Measurements from ENCODE around the gene CLMN.
"Not testable (repeated sequence)": the region's sequence is repeated elsewhere in the genome, so short reads cannot be mapped to it uniquely, and the experiment has no call there.

The CLMN gene

GRCh38 chr14:95140060-95140858 is 179.4 kb downstream of the CLMN start:
- H3K36me3 ChIP-seq (ENCODE audit: insufficient read depth, low read length), result peaks cover 4% of the 10 kb centered on the region
- no peak overlapping the region for H3K4me3 ChIP-seq (ENCODE audit: low read length)
- no peak overlapping the region for H2AFZ ChIP-seq (ENCODE audit: low read depth, low read length)
- H3K9me3 ChIP-seq (ENCODE audit: low read length), result peaks cover 2% of the 10 kb centered on the region
- no peaks in the 10 kb centered on the region for H3K27me3 ChIP-seq (ENCODE audit: insufficient read depth, low read length)
- H3K4me1 ChIP-seq (ENCODE audit: insufficient read depth, low read length), result peaks cover 23% of the 10 kb centered on the region

GRCh38 chr14:95138876-95139275 is 180.8 kb downstream of the CLMN start:
- peaks cover 4% of the 10 kb centered on the region for H3K36me3 ChIP-seq (ENCODE audit: insufficient read depth, low read length)
- peaks cover 36% of the 10 kb centered on the region for H3K4me1 ChIP-seq (ENCODE audit: insufficient read depth, low read length)
- no peaks in the 10 kb centered on the region for H3K27me3 ChIP-seq (ENCODE audit: insufficient read depth, low read length)
- no peak overlapping the region for H2AFZ ChIP-seq (ENCODE audit: low read depth, low read length)
- H3K4me3 ChIP-seq (ENCODE audit: low read length), result no peak overlapping the region
- H3K9me3 ChIP-seq (ENCODE audit: low read length), result no peaks in the 10 kb centered on the region

GRCh38 chr14:95138455-95138854 is 181.3 kb downstream of the CLMN start:
- not testable (repeated sequence) for H3K36me3 ChIP-seq (ENCODE audit: insufficient read depth, low read length); H3K9me3 ChIP-seq (ENCODE audit: low read length); H3K4me3 ChIP-seq (ENCODE audit: low read length); H3K27me3 ChIP-seq (ENCODE audit: insufficient read depth, low read length); H2AFZ ChIP-seq (ENCODE audit: low read depth, low read length)
- H3K4me1 ChIP-seq (ENCODE audit: insufficient read depth, low read length), result peaks cover 41% of the 10 kb centered on the region

GRCh38 chr14:95137804-95138167 is 181.9 kb downstream of the CLMN start:
- H2AFZ ChIP-seq (ENCODE audit: low read depth, low read length), result no peak overlapping the region
- H3K27me3 ChIP-seq (ENCODE audit: insufficient read depth, low read length), result no peaks in the 10 kb centered on the region
- H3K4me1 ChIP-seq (ENCODE audit: insufficient read depth, low read length), result peaks cover 47% of the 10 kb centered on the region
- no peak overlapping the region for H3K4me3 ChIP-seq (ENCODE audit: low read length)
- peaks cover 4% of the 10 kb centered on the region for H3K36me3 ChIP-seq (ENCODE audit: insufficient read depth, low read length)
- H3K9me3 ChIP-seq (ENCODE audit: low read length), result no peaks in the 10 kb centered on the region

- no peak overlapping the region for H3K4me3 ChIP-seq (ENCODE audit: low read length)
Measured at GRCh38 chr14:95137164-95137803, 182.4 kb downstream of the CLMN start.

GRCh38 chr14:95136631-95137030 is 183.1 kb downstream of the CLMN start:
- H3K9me3 ChIP-seq (ENCODE audit: low read length), result no peaks in the 10 kb centered on the region
- no peak overlapping the region for H2AFZ ChIP-seq (ENCODE audit: low read depth, low read length)
- peaks cover 58% of the 10 kb centered on the region for H3K4me1 ChIP-seq (ENCODE audit: insufficient read depth, low read length)
- H3K4me3 ChIP-seq (ENCODE audit: low read length), result no peak overlapping the region
- H3K27me3 ChIP-seq (ENCODE audit: insufficient read depth, low read length), result no peaks in the 10 kb centered on the region
- H3K36me3 ChIP-seq (ENCODE audit: insufficient read depth, low read length), result peaks cover 6% of the 10 kb centered on the region

More at GRCh38 chr14:95137164-95137803, 182.4 kb downstream of the CLMN start:
- H3K4me1 ChIP-seq (ENCODE audit: insufficient read depth, low read length), result peaks cover 52% of the 10 kb centered on the region
- H3K36me3 ChIP-seq (ENCODE audit: insufficient read depth, low read length), result peaks cover 4% of the 10 kb centered on the region
- no peaks in the 10 kb centered on the region for H3K27me3 ChIP-seq (ENCODE audit: insufficient read depth, low read length)
- H2AFZ ChIP-seq (ENCODE audit: low read depth, low read length), result no peak overlapping the region
- no peaks in the 10 kb centered on the region for H3K9me3 ChIP-seq (ENCODE audit: low read length)

GRCh38 chr14:95134304-95134933 is 185.3 kb downstream of the CLMN start:
- Histone ChIP-seq H3K4me1 (ENCODE audit: insufficient read depth, low read length) (peaks cover 57% of the 10 kb centered on the region), H3K36me3 (ENCODE audit: insufficient read depth, low read length) (peaks cover 18% of the 10 kb centered on the region)

GRCh38 chr14:95133282-95133681 is 186.4 kb downstream of the CLMN start:
- H3K27me3 ChIP-seq (ENCODE audit: insufficient read depth, low read length), result no peaks in the 10 kb centered on the region
- H3K4me3 ChIP-seq (ENCODE audit: low read length), result no peak overlapping the region
- peaks cover 49% of the 10 kb centered on the region for H3K4me1 ChIP-seq (ENCODE audit: insufficient read depth, low read length)
- peaks cover 27% of the 10 kb centered on the region for H3K36me3 ChIP-seq (ENCODE audit: insufficient read depth, low read length)
- no peaks in the 10 kb centered on the region for H3K9me3 ChIP-seq (ENCODE audit: low read length)
- no peak overlapping the region for H2AFZ ChIP-seq (ENCODE audit: low read depth, low read length)

More at GRCh38 chr14:95134304-95134933, 185.3 kb downstream of the CLMN start:
- Histone ChIP-seq H2AFZ (ENCODE audit: low read depth, low read length) (no peak overlapping the region), H3K9me3 (ENCODE audit: low read length) (no peaks in the 10 kb centered on the region), H3K4me3 (ENCODE audit: low read length) (no peak overlapping the region), H3K27me3 (ENCODE audit: insufficient read depth, low read length) (no peaks in the 10 kb centered on the region)

GRCh38 chr14:95132760-95133159 is 186.9 kb downstream of the CLMN start:
- Histone ChIP-seq H3K36me3 (ENCODE audit: insufficient read depth, low read length) (peaks cover 27% of the 10 kb centered on the region), H3K4me3 (ENCODE audit: low read length) (no peak overlapping the region), H3K4me1 (ENCODE audit: insufficient read depth, low read length) (peaks cover 45% of the 10 kb centered on the region), H3K9me3 (ENCODE audit: low read length) (no peaks in the 10 kb centered on the region), H3K27me3 (ENCODE audit: insufficient read depth, low read length) (no peaks in the 10 kb centered on the region), H2AFZ (ENCODE audit: low read depth, low read length) (no peak overlapping the region)
